H1 (cell line): ENCODE results near the gene TMEM63C. TPM values are rescaled to one million over a fixed set of nuclear protein-coding genes. Genes with fewer than 3 reads are reported as not detected.

Experiments
- CTCF ChIA-PET: fragments of 300-600 bp; sonication (Branson Sonifier 250); formaldehyde crosslinking; loops from one replicate; lab custom pipeline; 2021; ENCODE audit not compliant: partially characterized antibody; lab: Charles Lee
- POLR2A ChIA-PET: fragments of 300-600 bp; sonication (Branson Sonifier 250); formaldehyde crosslinking; loops from one replicate; lab custom pipeline; 2021; ENCODE audit warnings: inconsistent platforms; ENCODE audit not compliant: partially characterized antibody; lab: Charles Lee
- DNase-seq, 2 experiments: peaks; one replicate each; pipeline versions ENCODE4 v3.0.0 to v3.0.0-alpha.2; 2010 to 2022; ENCODE audit warnings: low spot score in 2 of 2, low read depth in 1 of 2, mixed read lengths in 1 of 2
- FAIRE-seq: peaks from 2 replicates; lab custom pipeline; 2011; peaks lifted over from hg19 to GRCh38; lab: Jason Lieb, UNC
- H2AFZ ChIP-seq: 2 replicates; pipeline ENCODE4 v1.8.1; 2012; ENCODE audit warnings: low read length, inconsistent platforms
- H2AK5ac ChIP-seq: 2 replicates; pipeline ENCODE4 v1.6.1; 2013; ENCODE audit warnings: low read depth, low read length
- H2BK120ac ChIP-seq: replicated peaks from 2 replicates; pipeline ENCODE3; 2013; ENCODE audit warnings: low read depth, low read length, inconsistent platforms
- H2BK12ac ChIP-seq: 2 replicates; pipeline ENCODE4 v1.6.1; 2013; ENCODE audit warnings: low read depth, low read length
- H2BK15ac ChIP-seq: 2 replicates; pipeline ENCODE4 v1.6.1; 2013; ENCODE audit warnings: low read length
- H2BK20ac ChIP-seq: 2 replicates; pipeline ENCODE4 v1.6.1; 2013; ENCODE audit warnings: low read length
- H2BK5ac ChIP-seq: 2 replicates; pipeline ENCODE4 v1.6.1; 2013; ENCODE audit warnings: low read depth, low read length
- H3K14ac ChIP-seq: 2 replicates; pipeline ENCODE4 v1.6.1; 2013; ENCODE audit warnings: inconsistent platforms; ENCODE audit not compliant: insufficient read length
- H3K18ac ChIP-seq: 2 replicates; pipeline ENCODE4 v1.6.1; 2013; ENCODE audit warnings: low read length; ENCODE audit errors: extremely low read depth
- H3K23ac ChIP-seq: 2 replicates; pipeline ENCODE4 v1.6.1; 2013; ENCODE audit warnings: inconsistent platforms; ENCODE audit not compliant: insufficient read length
- H3K23me2 ChIP-seq: 2 replicates; pipeline ENCODE4 v1.6.1; 2013; ENCODE audit warnings: low read depth, low read length
- H3K27ac ChIP-seq: 2 replicates; pipeline ENCODE4 v1.6.1; 2011; ENCODE audit warnings: low read depth, low read length, inconsistent platforms
- H3K27me3 ChIP-seq, 4 experiments: replicated peaks in 1 of 4; 1 replicate in 1 of 4; 2 replicates in 3 of 4; pipeline versions ENCODE4 v1.6.1 to v1.8.1; 2011 to 2013; ENCODE audit warnings: low read length in 3 of 4, mild to moderate bottlenecking in 3 of 4, inconsistent platforms in 2 of 4, mixed read lengths in 2 of 4, moderate library complexity in 1 of 4; ENCODE audit not compliant: control insufficient read depth in 3 of 4, insufficient read depth in 3 of 4; ENCODE audit errors: extremely low read depth in 1 of 4
- H3K36me3 ChIP-seq, 4 experiments: 2 replicates each; pipeline versions ENCODE4 v1.6.1 to v1.8.1; 2011 to 2013; ENCODE audit warnings: mild to moderate bottlenecking in 4 of 4, low read length in 3 of 4, moderate library complexity in 2 of 4, control low read depth in 1 of 4, inconsistent platforms in 1 of 4; ENCODE audit not compliant: insufficient read depth in 4 of 4, control insufficient read depth in 2 of 4
- H3K4ac ChIP-seq: replicated peaks from 2 replicates; pipeline ENCODE3; 2013; ENCODE audit warnings: low read length, low read depth, mixed read lengths, inconsistent platforms; ENCODE audit not compliant: insufficient read length
- H3K4me1 ChIP-seq, 4 experiments: replicated peaks in 1 of 4; 1 replicate in 1 of 4; 2 replicates in 3 of 4; pipeline versions ENCODE4 v1.6.1 to v1.8.1; 2011 to 2013; ENCODE audit warnings: low read length in 3 of 4, inconsistent platforms in 2 of 4, mixed read lengths in 1 of 4; ENCODE audit not compliant: insufficient read depth in 4 of 4, control insufficient read depth in 3 of 4
- H3K4me2 ChIP-seq, 2 experiments: 2 replicates each; pipeline versions ENCODE4 v1.6.1 to v1.8.1; 2011 to 2013; ENCODE audit warnings: low read depth in 2 of 2, low read length in 2 of 2, control low read depth in 1 of 2, inconsistent platforms in 1 of 2, mild to moderate bottlenecking in 1 of 2; ENCODE audit not compliant: insufficient read depth in 1 of 2
- H3K4me3 ChIP-seq, 4 experiments: fragments of 200-600, 300-600 bp in 1 of 4; sonication (generic), shearing (Covaris generic), sonication (Bioruptor Twin) in 1 of 4; 2 replicates each; pipeline versions ENCODE4 v1.5.1 to v1.8.1; 2011 to 2016; ENCODE audit warnings: low read length in 4 of 4, low read depth in 3 of 4, control low read depth in 2 of 4, inconsistent platforms in 2 of 4, mild to moderate bottlenecking in 2 of 4, mixed read lengths in 1 of 4, moderate library complexity in 1 of 4; ENCODE audit not compliant: insufficient read depth in 2 of 4; ENCODE audit errors: extremely low read depth in 1 of 4
- H3K56ac ChIP-seq: replicated peaks from 2 replicates; pipeline ENCODE3; 2013; ENCODE audit warnings: low read depth, mild to moderate bottlenecking, mixed read lengths, low read length, inconsistent platforms; ENCODE audit not compliant: insufficient read length
- H3K79me1 ChIP-seq: 2 replicates; pipeline ENCODE4 v1.6.1; 2013; ENCODE audit warnings: low read depth, low read length, control low read depth
- H3K79me2 ChIP-seq, 2 experiments: 2 replicates each; pipeline versions ENCODE4 v1.6.1 to v1.8.1; 2012 to 2013; ENCODE audit warnings: low read length in 2 of 2, mild to moderate bottlenecking in 2 of 2, inconsistent platforms in 1 of 2; ENCODE audit not compliant: insufficient read depth in 2 of 2, control insufficient read depth in 1 of 2
- H3K9ac ChIP-seq, 4 experiments: replicated peaks in 1 of 4; 1 replicate in 1 of 4; 2 replicates in 3 of 4; pipeline versions ENCODE4 v1.6.1 to v1.8.1; 2011 to 2013; ENCODE audit warnings: low read depth in 3 of 4, low read length in 3 of 4, control low read depth in 2 of 4, mild to moderate bottlenecking in 2 of 4, moderate library complexity in 2 of 4, inconsistent platforms in 1 of 4; ENCODE audit errors: extremely low read depth in 1 of 4
- H3K9me3 ChIP-seq, 2 experiments: 2 replicates each; pipeline versions ENCODE4 v1.6.1 to v1.8.1; 2012 to 2013; ENCODE audit warnings: mild to moderate bottlenecking in 2 of 2, moderate library complexity in 2 of 2, control low read depth in 1 of 2, inconsistent platforms in 1 of 2, low read depth in 1 of 2, low read length in 1 of 2, mixed read lengths in 1 of 2; ENCODE audit not compliant: insufficient read depth in 2 of 2
- H4K20me1 ChIP-seq, 2 experiments: replicated peaks in 1 of 2; 2 replicates each; pipeline versions ENCODE3 to v1.8.1; 2011 to 2013; ENCODE audit warnings: inconsistent platforms in 2 of 2, low read length in 2 of 2, mild to moderate bottlenecking in 1 of 2; ENCODE audit not compliant: insufficient read depth in 2 of 2, control insufficient read depth in 1 of 2
- H4K5ac ChIP-seq: 2 replicates; pipeline ENCODE4 v1.6.1; 2013; ENCODE audit warnings: low read length, low read depth, mixed read lengths, inconsistent platforms; ENCODE audit not compliant: insufficient read length
- H4K8ac ChIP-seq: 2 replicates; pipeline ENCODE4 v1.8.0; 2013; ENCODE audit warnings: mild to moderate bottlenecking, moderate library complexity, low read length, inconsistent platforms; ENCODE audit not compliant: insufficient read depth; ENCODE audit errors: extremely low read depth
- H4K91ac ChIP-seq: replicated peaks from 2 replicates; pipeline ENCODE3; 2013; ENCODE audit warnings: low read length, mixed read lengths, inconsistent platforms; ENCODE audit not compliant: insufficient read length
- EZH2 ChIP-seq: fragments of 200-600 bp; sonication (generic); IDR thresholded peaks from 2 replicates; pipeline ENCODE4 v1.7.1; 2012; ENCODE audit warnings: low read depth, mild to moderate bottlenecking, moderate library complexity, low read length, inconsistent platforms; ENCODE audit not compliant: severe bottlenecking
- FOSL1 ChIP-seq: IDR thresholded peaks from 2 replicates; pipeline ENCODE4 v1.6.1; 2011; ENCODE audit warnings: mild to moderate bottlenecking, low read depth, low read length, moderate library complexity; ENCODE audit not compliant: insufficient read depth
- GTF2F1 ChIP-seq: IDR thresholded peaks from 2 replicates; pipeline ENCODE4 v1.6.1; 2012; ENCODE audit warnings: low read depth, low read length, improper control_type of control experiment, borderline replicate concordance
- JUN ChIP-seq: IDR thresholded peaks from 2 replicates; pipeline ENCODE4 v1.6.1; 2011; ENCODE audit warnings: low read depth, mild to moderate bottlenecking, improper control_type of control experiment, low read length
- SUZ12 ChIP-seq: fragments of 200-600 bp; sonication (generic); IDR thresholded peaks from 2 replicates; pipeline ENCODE4 v1.6.1; 2012; ENCODE audit warnings: mild to moderate bottlenecking, inconsistent platforms, low read length, moderate library complexity, mixed read lengths
- YY1 ChIP-seq: IDR thresholded peaks from 2 replicates; pipeline ENCODE4 v1.6.1; 2011; ENCODE audit warnings: low read depth, mild to moderate bottlenecking, low read length
- WGBS, 2 experiments: shearing (Covaris generic) in 1 of 2; methylation state at CpG; one replicate each; pipeline versions ENCODE4 v1.1.6 to v1.1.7; 2013 to 2015; ENCODE audit warnings: low lambda C conversion rate in 2 of 2, mixed read lengths in 2 of 2, inconsistent platforms in 1 of 2, low coverage in 1 of 2, missing lambda C conversion rate in 1 of 2; ENCODE audit not compliant: insufficient replicate concordance in 2 of 2, insufficient coverage in 1 of 2, insufficient read length in 1 of 2; ENCODE audit errors: extremely low coverage in 1 of 2, missing lambda C conversion rate in 1 of 2; 5-methylcytosine and 5-hydroxymethylcytosine counted together
- polyA plus RNA-seq, 7 experiments: library from polyadenylated mRNA; depleted of rRNA in 3 of 7; stranded (reverse) in 5 of 7; unstranded in 2 of 7; fragments of >200 nt in 5 of 7; fragments of 200-250 nt in 2 of 7; gene quantifications; 1 replicate in 5 of 7; 2 replicates in 1 of 7; 4 replicates in 1 of 7; pipeline versions ENCODE4 v1.2.1 to v1.2.3, GENCODE V29; 2011 to 2013; ENCODE audit warnings: missing spikeins in 2 of 7, mixed read lengths in 2 of 7
- total RNA-seq: library from RNA; stranded (reverse); fragmentation: NEBNext Ultra II Directional; extraction: Animal tissue kit (Norgen Biotek cat#: 25700); gene quantifications from 2 replicates; pipeline ENCODE4 v1.2.1, GENCODE V29; 2021
- TF ChIP-seq, protein P1 (sequence below): IDR thresholded peaks from 2 replicates; pipeline ENCODE4 v1.6.1; 2011; ENCODE audit warnings: low read depth, mild to moderate bottlenecking, low read length; ENCODE audit not compliant: insufficient read depth

Gene TMEM63C
- total and polyA plus RNA-seq, 2 of the 8 experiments (the other 6 are each of a cell fraction or from before 2014, with no cell fraction given) = 3.0 to 7.6 TPM

GRCh38 chr14:77260631-77261030, 79.0 kb downstream of the TMEM63C start:
- Histone ChIP-seq H2BK12ac (no peak overlapping the region), H2BK15ac (no peak overlapping the region), H3K4me3 (no peak overlapping the region), H2AK5ac (no peak overlapping the region), H3K27me3 (no peaks in the 10 kb centered on the region), H3K79me1 (no peaks in the 10 kb centered on the region), H4K20me1 (no peaks in the 10 kb centered on the region), H2BK20ac (no peak overlapping the region), H3K9ac (no peak overlapping the region), H4K5ac (no peak overlapping the region), H3K27ac (no peak overlapping the region), H3K23ac (no peak overlapping the region), H4K91ac (no peak overlapping the region), H3K14ac (no peak overlapping the region), H3K4me1 (peaks cover 0 to 4% (median 0%) of the 10 kb centered on the region in 4 experiments; a peak in 1 of 7 replicates), H2BK5ac (no peak overlapping the region), H3K23me2 (no peaks in the 10 kb centered on the region), H3K56ac (no peak overlapping the region), H3K4me2 (no peak overlapping the region), H2AFZ (no peak overlapping the region), H3K79me2 (no peaks in the 10 kb centered on the region), H3K18ac (no peak overlapping the region), H2BK120ac (no peak overlapping the region), H4K8ac (no peak overlapping the region), H3K36me3 (no peaks in the 10 kb centered on the region), H3K9me3 (no peaks in the 10 kb centered on the region), H3K4ac (no peak overlapping the region)
- WGBS, 2 experiments = 74% methylated on average over 10 of the region's 10 CpGs; no CpG with 5 or more reads in 1 of the 2 experiments
- no peak for DNase-seq
- no peak for FAIRE-seq
- CTCF ChIA-PET = interaction anchor here (1.4 to 1.7 kb wide), 3 partner anchors 12 to 384 kb away, joined by 3 to 4 read pairs (median 4); no protein-coding TSS in a partner anchor
- POLR2A ChIA-PET = interaction anchor here (1.2 kb wide), 1 partner anchor 49 kb away, joined by 3 read pairs; no protein-coding TSS in a partner anchor
- TF ChIP-seq GTF2F1 = no peak
- TF ChIP-seq YY1 = no peak
- TF ChIP-seq SUZ12 = no peak
- TF ChIP-seq JUN = no peak
- TF ChIP-seq EZH2 = no peak
- TF ChIP-seq FOSL1 = no peak
- TF ChIP-seq, protein P1, sequence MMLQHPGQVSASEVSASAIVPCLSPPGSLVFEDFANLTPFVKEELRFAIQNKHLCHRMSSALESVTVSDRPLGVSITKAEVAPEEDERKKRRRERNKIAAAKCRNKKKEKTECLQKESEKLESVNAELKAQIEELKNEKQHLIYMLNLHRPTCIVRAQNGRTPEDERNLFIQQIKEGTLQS = no peak
